Endothelial cell of umbilical vein (primary cell): Measurements from ENCODE around the gene CLN6.
"Not testable (repeated sequence)": the region's sequence is repeated elsewhere in the genome, so short reads cannot be mapped to it uniquely, and the experiment has no call there.

Experiments
- EZH2 ChIP-seq: IDR thresholded peaks from 2 replicates; pipeline ENCODE4 v1.6.1; 2012; ENCODE audit warnings: borderline replicate concordance, low read depth, mild to moderate bottlenecking, moderate library complexity, low read length, inconsistent platforms; ENCODE audit not compliant: severe bottlenecking
- GATA2 ChIP-seq: IDR thresholded peaks from 2 replicates; pipeline ENCODE4 v1.7.0; 2011; ENCODE audit warnings: low read depth, mild to moderate bottlenecking, moderate library complexity, mixed read lengths, low read length; ENCODE audit not compliant: insufficient read length, insufficient read depth
- JUN ChIP-seq: IDR thresholded peaks from 2 replicates; pipeline ENCODE4 v1.6.1; 2011; ENCODE audit warnings: borderline replicate concordance, low read depth; ENCODE audit not compliant: insufficient read length, insufficient read depth
- POLR2A ChIP-seq: IDR thresholded peaks from 2 replicates; pipeline ENCODE4 v1.6.1; 2012; ENCODE audit warnings: low read depth, mild to moderate bottlenecking, control low read depth, low read length
- POLR2AphosphoS5 ChIP-seq: IDR thresholded peaks from 2 replicates; pipeline ENCODE4 v1.6.1; 2012; ENCODE audit warnings: low read depth, mild to moderate bottlenecking, control low read depth, low read length, moderate library complexity; ENCODE audit not compliant: insufficient read depth
- TF ChIP-seq, protein P1 (sequence below), 2 donors: IDR thresholded peaks; 1 replicate in 1 of 2; 2 replicates in 1 of 2; pipeline ENCODE4 v1.5.1; 2011; ENCODE audit warnings: low read length in 2 of 2, mild to moderate bottlenecking in 2 of 2, moderate library complexity in 2 of 2, control low read depth in 1 of 2, inconsistent platforms in 1 of 2, low read depth in 1 of 2; ENCODE audit not compliant: insufficient read depth in 1 of 2; ENCODE audit errors: extremely low read depth in 1 of 2
- TF ChIP-seq, protein P2 (sequence below): IDR thresholded peaks from 2 replicates; pipeline ENCODE4 v1.6.1; 2011; ENCODE audit not compliant: insufficient read depth, insufficient read length

DNA sequence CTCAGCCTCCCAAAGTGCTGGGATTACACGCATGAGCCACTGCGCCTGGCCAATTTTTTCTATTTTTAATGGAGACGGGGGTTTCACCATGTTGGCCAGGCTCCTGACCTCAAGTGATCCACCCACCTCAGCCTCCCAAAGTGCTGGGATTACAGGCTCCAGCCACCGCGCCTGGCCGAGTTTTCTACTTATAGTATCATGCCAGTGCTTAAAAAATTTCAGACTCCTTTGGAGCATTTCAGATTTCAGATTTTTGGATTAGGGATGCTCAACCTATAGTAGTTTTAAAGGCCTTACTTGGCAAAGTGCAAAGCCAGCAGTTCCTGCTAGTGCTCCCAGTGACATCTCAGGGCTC lies 16.1 kb downstream of the CLN6 start:
- TF ChIP-seq, protein P1, sequence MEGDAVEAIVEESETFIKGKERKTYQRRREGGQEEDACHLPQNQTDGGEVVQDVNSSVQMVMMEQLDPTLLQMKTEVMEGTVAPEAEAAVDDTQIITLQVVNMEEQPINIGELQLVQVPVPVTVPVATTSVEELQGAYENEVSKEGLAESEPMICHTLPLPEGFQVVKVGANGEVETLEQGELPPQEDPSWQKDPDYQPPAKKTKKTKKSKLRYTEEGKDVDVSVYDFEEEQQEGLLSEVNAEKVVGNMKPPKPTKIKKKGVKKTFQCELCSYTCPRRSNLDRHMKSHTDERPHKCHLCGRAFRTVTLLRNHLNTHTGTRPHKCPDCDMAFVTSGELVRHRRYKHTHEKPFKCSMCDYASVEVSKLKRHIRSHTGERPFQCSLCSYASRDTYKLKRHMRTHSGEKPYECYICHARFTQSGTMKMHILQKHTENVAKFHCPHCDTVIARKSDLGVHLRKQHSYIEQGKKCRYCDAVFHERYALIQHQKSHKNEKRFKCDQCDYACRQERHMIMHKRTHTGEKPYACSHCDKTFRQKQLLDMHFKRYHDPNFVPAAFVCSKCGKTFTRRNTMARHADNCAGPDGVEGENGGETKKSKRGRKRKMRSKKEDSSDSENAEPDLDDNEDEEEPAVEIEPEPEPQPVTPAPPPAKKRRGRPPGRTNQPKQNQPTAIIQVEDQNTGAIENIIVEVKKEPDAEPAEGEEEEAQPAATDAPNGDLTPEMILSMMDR (IDR thresholded peaks at IDR 0.05; ENCODE audit: extremely low read depth in 1 of 2, insufficient read depth in 1 of 2, low read depth in 1 of 2, low read length in 2 of 2): not testable (repeated sequence)
- not testable (repeated sequence) for TF ChIP-seq POLR2AphosphoS5, POLR2A, EZH2, GATA2, JUN
- TF ChIP-seq, protein P2, sequence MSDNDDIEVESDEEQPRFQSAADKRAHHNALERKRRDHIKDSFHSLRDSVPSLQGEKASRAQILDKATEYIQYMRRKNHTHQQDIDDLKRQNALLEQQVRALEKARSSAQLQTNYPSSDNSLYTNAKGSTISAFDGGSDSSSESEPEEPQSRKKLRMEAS: not testable (repeated sequence)
